CD14-positive monocyte (primary cell): ENCODE data around the gene FAT1. TPM values are rescaled to one million over a fixed set of nuclear protein-coding genes. Genes with fewer than 3 reads are reported as not detected.

ENCODE experiments used
- DNase-seq, 3 donors: peaks; one replicate each; pipeline ENCODE4 v3.0.0-alpha.2; 2011 to 2022
- H2AFZ ChIP-seq: 2 replicates; pipeline ENCODE4 v1.6.0; 2012; ENCODE audit warnings: mild to moderate bottlenecking, low read depth, low read length, inconsistent platforms; ENCODE audit not compliant: insufficient read depth, poor library complexity, severe bottlenecking
- H3K27ac ChIP-seq, 2 donors: 1 replicate in 1 of 2; 2 replicates in 1 of 2; pipeline ENCODE4 v1.5.1; 2012 to 2013; ENCODE audit warnings: low read length in 2 of 2, control low read depth in 1 of 2, inconsistent platforms in 1 of 2, low read depth in 1 of 2, mild to moderate bottlenecking in 1 of 2
- H3K27me3 ChIP-seq, 2 donors: one replicate each; pipeline versions ENCODE4 v1.6.0 to v1.6.1; 2011 to 2013; ENCODE audit warnings: low read length in 2 of 2; ENCODE audit not compliant: control insufficient read depth in 2 of 2, insufficient read depth in 2 of 2
- H3K36me3 ChIP-seq, 2 donors: replicated peaks in 1 of 2; 1 replicate in 1 of 2; 2 replicates in 1 of 2; pipeline versions ENCODE4 v1.5.1 to v1.6.1; 2012 to 2013; ENCODE audit warnings: low read length in 2 of 2, control low read depth in 1 of 2, inconsistent platforms in 1 of 2, mild to moderate bottlenecking in 1 of 2; ENCODE audit not compliant: insufficient read depth in 2 of 2, control insufficient read depth in 1 of 2
- H3K4me1 ChIP-seq, 2 donors: 1 replicate in 1 of 2; 2 replicates in 1 of 2; pipeline versions ENCODE4 v1.5.1 to v1.6.1; 2012 to 2013; ENCODE audit warnings: low read length in 2 of 2, control low read depth in 1 of 2, inconsistent platforms in 1 of 2, mild to moderate bottlenecking in 1 of 2, moderate library complexity in 1 of 2; ENCODE audit not compliant: insufficient read depth in 2 of 2, control insufficient read depth in 1 of 2
- H3K4me2 ChIP-seq: replicated peaks from 2 replicates; pipeline ENCODE3; 2012; ENCODE audit warnings: low read length, moderate library complexity, mild to moderate bottlenecking; ENCODE audit not compliant: poor library complexity, severe bottlenecking; ENCODE audit errors: extremely low read depth
- H3K4me3 ChIP-seq, 3 experiments: fragments of 200-600 bp in 1 of 3; sonication (generic) in 1 of 3; replicated peaks in 1 of 3; 1 replicate in 2 of 3; 2 replicates in 1 of 3; pipeline ENCODE4 v1.5.1; 2011 to 2013; ENCODE audit warnings: low read length in 3 of 3, mild to moderate bottlenecking in 3 of 3, control low read depth in 2 of 3, low read depth in 2 of 3, inconsistent platforms in 1 of 3, moderate library complexity in 1 of 3
- H3K79me2 ChIP-seq: 2 replicates; pipeline ENCODE4 v1.6.0; 2012; ENCODE audit warnings: mild to moderate bottlenecking, control low read depth, inconsistent platforms, low read length, moderate library complexity; ENCODE audit not compliant: insufficient read depth
- H3K9ac ChIP-seq: 2 replicates; pipeline ENCODE4 v1.6.0; 2017; ENCODE audit warnings: low read length, mild to moderate bottlenecking; ENCODE audit not compliant: insufficient read depth, poor library complexity, severe bottlenecking
- H3K9me3 ChIP-seq, 2 donors: replicated peaks in 1 of 2; 1 replicate in 1 of 2; 2 replicates in 1 of 2; pipeline versions ENCODE4 v1.5.1 to v1.6.1; 2012 to 2013; ENCODE audit warnings: low read length in 2 of 2, control low read depth in 1 of 2; ENCODE audit not compliant: control insufficient read depth in 1 of 2, insufficient read depth in 1 of 2
- H4K20me1 ChIP-seq: 2 replicates; pipeline ENCODE4 v1.6.0; 2012; ENCODE audit warnings: mild to moderate bottlenecking, low read length, control low read depth, moderate library complexity; ENCODE audit not compliant: insufficient read depth
- H3K27ac Mint-ChIP-seq, 7 donors: one replicate each; pipeline ENCODE4 v1.8.0; 2020; ENCODE audit warnings: mild to moderate bottlenecking in 7 of 7, mixed read lengths in 7 of 7, moderate library complexity in 6 of 7, inconsistent platforms in 2 of 7
- H3K27me3 Mint-ChIP-seq, 3 donors: one replicate each; pipeline ENCODE4 v1.8.0; 2021 to 2022; ENCODE audit warnings: low read depth in 3 of 3, mild to moderate bottlenecking in 3 of 3, mixed read lengths in 3 of 3, moderate library complexity in 3 of 3, inconsistent platforms in 1 of 3
- H3K36me3 Mint-ChIP-seq, 2 donors: one replicate each; pipeline ENCODE4 v1.8.0; 2020; ENCODE audit warnings: mixed read lengths in 2 of 2, inconsistent platforms in 1 of 2, mild to moderate bottlenecking in 1 of 2
- H3K4me1 Mint-ChIP-seq: one replicate; pipeline ENCODE4 v1.8.0; 2020; ENCODE audit warnings: mild to moderate bottlenecking, mixed read lengths
- H3K4me3 Mint-ChIP-seq, 2 donors: one replicate each; pipeline ENCODE4 v1.8.0; 2020; ENCODE audit warnings: mild to moderate bottlenecking in 2 of 2, mixed read lengths in 2 of 2, moderate library complexity in 1 of 2
- H3K9me3 Mint-ChIP-seq, 7 donors: one replicate each; pipeline ENCODE4 v1.8.0; 2020 to 2022; ENCODE audit warnings: mixed read lengths in 7 of 7, mild to moderate bottlenecking in 6 of 7, moderate library complexity in 6 of 7, inconsistent platforms in 2 of 7
- WGBS: methylation state at CpG from one replicate; pipeline ENCODE4 v1.1.5; 2013; ENCODE audit warnings: missing lambda C conversion rate; ENCODE audit not compliant: insufficient coverage; 5-methylcytosine and 5-hydroxymethylcytosine counted together
- intact Hi-C, 2 donors: fragments of 100-400 bp; cut with micrococcal nuclease; formaldehyde crosslinking; loops; one replicate each; pipeline versions ENCODE4 v1.15.0 to v1.15.1; 2023
- polyA plus RNA-seq, 3 donors: library from polyadenylated mRNA; depleted of rRNA in 1 of 3; unstranded in 2 of 3; stranded (reverse) in 1 of 3; fragments of 300-500 nt in 2 of 3; fragments of >200 nt in 1 of 3; fragmentation: Illumina TruSeq in 2 of 3; gene quantifications; 1 replicate in 2 of 3; 2 replicates in 1 of 3; pipeline ENCODE4 v1.2.3, GENCODE V29; 2012 to 2021
- TF ChIP-seq, protein P1 (sequence below): fragments of 200-600 bp; IDR thresholded peaks from one replicate; pipeline ENCODE4 v1.8.0; 2022; ENCODE audit warnings: antibody characterized with exemption, mild to moderate bottlenecking

The FAT1 gene
- polyA plus RNA-seq, 3 donors, result not detected

DNA sequence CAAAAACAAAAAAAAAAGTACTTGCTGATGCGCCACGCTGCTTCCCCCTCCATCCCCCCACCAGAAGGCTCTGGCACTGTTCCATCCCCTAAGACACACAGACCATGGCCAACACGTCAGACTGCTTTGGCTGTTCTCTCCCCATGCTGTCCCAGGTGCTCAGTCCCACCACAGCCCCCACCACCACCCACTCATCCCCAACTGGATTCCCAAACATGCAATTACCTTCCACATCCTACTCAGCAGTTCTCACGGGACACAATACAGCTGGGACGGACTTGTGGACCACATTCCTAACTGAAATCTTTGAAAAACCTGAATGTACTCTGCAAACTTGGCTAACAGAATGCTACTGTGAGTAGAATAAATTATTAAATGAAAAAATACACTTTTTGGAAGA is 8.6 kb downstream of the FAT1 start:
- Mint-ChIP-seq H3K27me3 (peaks cover 0 to 5% (median 2%) of the 10 kb centered on the region in 3 donors), H3K9me3 (peaks cover 5 to 18% (median 13%) of the 10 kb centered on the region in 7 donors), H3K27ac (no peak overlapping the region), H3K4me3 (no peak overlapping the region), H3K4me1 (no peaks in the 10 kb centered on the region), H3K36me3 (no peaks in the 10 kb centered on the region)
- Histone ChIP-seq H3K9me3 (peaks cover 15 to 18% of the 10 kb centered on the region in 2 donors), H3K4me3 (no peak overlapping the region), H3K27ac (no peak overlapping the region), H2AFZ (no peak overlapping the region), H3K27me3 (no peaks in the 10 kb centered on the region), H3K79me2 (no peaks in the 10 kb centered on the region), H3K4me1 (no peaks in the 10 kb centered on the region), H3K9ac (no peak overlapping the region), H4K20me1 (no peaks in the 10 kb centered on the region), H3K36me3 (no peaks in the 10 kb centered on the region), H3K4me2 (no peak overlapping the region)
- intact Hi-C loops, result no loop called here
- WGBS, result 81% methylated on average over 3 of the region's 5 CpGs
- TF ChIP-seq, protein P1, sequence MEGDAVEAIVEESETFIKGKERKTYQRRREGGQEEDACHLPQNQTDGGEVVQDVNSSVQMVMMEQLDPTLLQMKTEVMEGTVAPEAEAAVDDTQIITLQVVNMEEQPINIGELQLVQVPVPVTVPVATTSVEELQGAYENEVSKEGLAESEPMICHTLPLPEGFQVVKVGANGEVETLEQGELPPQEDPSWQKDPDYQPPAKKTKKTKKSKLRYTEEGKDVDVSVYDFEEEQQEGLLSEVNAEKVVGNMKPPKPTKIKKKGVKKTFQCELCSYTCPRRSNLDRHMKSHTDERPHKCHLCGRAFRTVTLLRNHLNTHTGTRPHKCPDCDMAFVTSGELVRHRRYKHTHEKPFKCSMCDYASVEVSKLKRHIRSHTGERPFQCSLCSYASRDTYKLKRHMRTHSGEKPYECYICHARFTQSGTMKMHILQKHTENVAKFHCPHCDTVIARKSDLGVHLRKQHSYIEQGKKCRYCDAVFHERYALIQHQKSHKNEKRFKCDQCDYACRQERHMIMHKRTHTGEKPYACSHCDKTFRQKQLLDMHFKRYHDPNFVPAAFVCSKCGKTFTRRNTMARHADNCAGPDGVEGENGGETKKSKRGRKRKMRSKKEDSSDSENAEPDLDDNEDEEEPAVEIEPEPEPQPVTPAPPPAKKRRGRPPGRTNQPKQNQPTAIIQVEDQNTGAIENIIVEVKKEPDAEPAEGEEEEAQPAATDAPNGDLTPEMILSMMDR, result no peak
- DNase-seq, result no peak

DNA sequence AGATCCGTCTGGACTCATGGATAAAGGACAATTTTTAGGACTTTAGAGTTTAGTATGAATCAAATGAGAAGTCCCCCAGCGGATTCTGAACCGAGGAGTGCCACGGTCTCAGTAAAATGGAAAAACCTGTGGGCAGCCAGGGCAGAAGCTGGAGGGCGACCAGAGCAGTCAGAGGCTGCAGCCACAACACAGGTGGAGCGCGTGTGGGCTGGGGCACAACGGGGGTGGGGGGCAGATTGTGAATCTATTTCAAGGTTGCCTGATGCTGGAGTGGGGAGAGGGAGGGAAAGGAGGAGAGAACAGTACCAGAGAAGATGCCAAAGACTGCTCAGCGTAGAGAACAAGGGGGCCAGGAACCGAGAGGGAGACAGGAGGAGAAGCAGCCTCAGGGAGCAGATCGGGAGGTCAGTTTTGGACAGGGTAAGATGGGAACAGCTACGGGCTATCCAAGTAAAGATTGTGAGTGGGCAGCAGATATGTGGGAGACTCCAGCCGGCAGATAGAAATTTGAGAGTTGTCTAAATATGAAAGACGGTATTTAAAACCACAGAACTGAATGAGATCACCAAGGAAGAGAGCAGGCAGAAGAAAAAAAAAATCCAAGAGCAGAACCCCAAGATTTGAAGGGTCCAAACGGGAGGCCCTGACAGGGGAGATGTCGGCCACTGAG is 9.5 kb downstream of the FAT1 start:
- intact Hi-C loops, result no loop called here
- Mint-ChIP-seq H3K36me3 (no peaks in the 10 kb centered on the region), H3K27ac (peak overlapping the region in 1 of 7 donors; percentile 27), H3K4me1 (no peaks in the 10 kb centered on the region), H3K9me3 (peaks cover 5 to 18% (median 13%) of the 10 kb centered on the region in 7 donors), H3K4me3 (no peak overlapping the region), H3K27me3 (peaks cover 0 to 5% (median 2%) of the 10 kb centered on the region in 3 donors)
- Histone ChIP-seq H3K27me3 (no peaks in the 10 kb centered on the region), H3K79me2 (no peaks in the 10 kb centered on the region), H3K9ac (no peak overlapping the region), H3K36me3 (no peaks in the 10 kb centered on the region), H3K4me2 (no peak overlapping the region), H3K4me3 (no peak overlapping the region), H3K4me1 (no peaks in the 10 kb centered on the region), H3K9me3 (peaks cover 6 to 18% of the 10 kb centered on the region in 2 donors), H4K20me1 (no peaks in the 10 kb centered on the region), H3K27ac (no peak overlapping the region), H2AFZ (no peak overlapping the region)
- 86% methylated on average over 15 of the region's 16 CpGs for WGBS
- TF ChIP-seq, protein P1, result no peak
- DNase-seq, result no peak
